Hematopoietic multipotent progenitor cell treated with erythropoietin and hydrocortisone succinate and interleukin-3 and kit ligand, for 15 days (in vitro differentiated cells): Measurements from ENCODE around the gene EXOSC5.
"Not testable (repeated sequence)": the region's sequence is repeated elsewhere in the genome, so short reads cannot be mapped to it uniquely, and the experiment has no call there.

Experiments
- DNase-seq: peaks from one replicate; pipeline ENCODE4 v3.0.0-alpha.2; 2015; ENCODE audit warnings: low spot score

The EXOSC5 gene

DNA sequence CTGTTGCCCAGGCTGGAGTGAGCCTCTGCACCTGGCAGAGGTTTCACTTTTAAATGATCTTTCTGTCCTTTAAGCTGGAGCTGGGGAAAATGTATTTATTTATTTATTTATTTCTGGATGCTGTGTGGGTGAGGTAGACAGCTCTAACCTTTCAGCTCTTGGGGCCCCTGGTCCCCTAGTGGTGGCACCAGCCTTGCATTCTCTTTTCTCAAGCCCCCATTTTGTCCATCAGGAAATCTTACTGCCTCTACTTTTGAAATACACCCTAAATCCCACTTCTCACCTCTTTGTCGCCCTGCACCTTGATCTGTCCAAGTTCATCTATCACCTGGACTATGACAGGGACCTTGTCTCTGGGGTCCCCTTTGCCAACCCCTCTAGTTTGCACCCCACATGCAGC is 31.1 kb downstream of the EXOSC5 start:
- no peak for DNase-seq

DNA sequence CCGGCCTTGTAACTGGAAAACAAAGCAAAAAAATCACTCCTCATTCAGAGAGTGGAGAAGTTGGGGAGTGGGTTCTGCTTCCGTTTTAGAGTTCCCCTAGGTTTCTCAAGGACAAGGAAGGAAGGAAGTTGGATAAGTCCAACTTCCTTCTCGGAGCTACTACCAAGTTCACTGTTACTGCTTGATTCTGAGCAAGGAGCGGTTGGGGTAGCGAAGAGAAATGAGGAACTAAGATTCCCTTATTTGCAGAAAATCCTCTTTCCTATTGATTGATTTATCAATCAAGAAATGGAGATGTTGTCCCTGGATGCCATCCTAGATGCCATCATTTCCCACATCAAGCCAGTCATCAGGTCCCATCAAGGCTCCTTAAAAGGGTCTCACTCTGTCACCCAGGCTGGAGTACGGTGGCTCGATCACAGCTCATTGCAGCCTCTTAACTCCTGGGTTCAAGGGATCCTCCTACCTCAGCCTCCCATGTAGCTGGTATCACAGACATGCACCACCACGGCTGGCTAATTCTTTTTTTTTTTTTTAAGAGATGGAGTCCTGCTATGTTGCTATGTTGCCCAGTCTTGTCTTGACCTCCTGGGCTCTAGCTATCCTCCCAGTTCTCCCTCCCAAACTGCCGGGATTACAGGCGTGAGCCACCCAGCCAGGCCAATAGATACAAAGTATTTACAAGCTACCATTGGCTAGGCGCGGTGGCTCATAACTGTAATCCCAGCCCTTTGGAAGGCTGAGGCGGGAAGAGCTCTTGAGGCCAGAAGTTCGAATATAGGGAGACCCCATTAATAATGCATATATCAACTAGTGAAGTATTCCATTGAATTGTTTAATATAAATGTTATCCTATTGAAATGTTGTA is 32.4 kb downstream of the EXOSC5 start:
- no peak for DNase-seq

DNA sequence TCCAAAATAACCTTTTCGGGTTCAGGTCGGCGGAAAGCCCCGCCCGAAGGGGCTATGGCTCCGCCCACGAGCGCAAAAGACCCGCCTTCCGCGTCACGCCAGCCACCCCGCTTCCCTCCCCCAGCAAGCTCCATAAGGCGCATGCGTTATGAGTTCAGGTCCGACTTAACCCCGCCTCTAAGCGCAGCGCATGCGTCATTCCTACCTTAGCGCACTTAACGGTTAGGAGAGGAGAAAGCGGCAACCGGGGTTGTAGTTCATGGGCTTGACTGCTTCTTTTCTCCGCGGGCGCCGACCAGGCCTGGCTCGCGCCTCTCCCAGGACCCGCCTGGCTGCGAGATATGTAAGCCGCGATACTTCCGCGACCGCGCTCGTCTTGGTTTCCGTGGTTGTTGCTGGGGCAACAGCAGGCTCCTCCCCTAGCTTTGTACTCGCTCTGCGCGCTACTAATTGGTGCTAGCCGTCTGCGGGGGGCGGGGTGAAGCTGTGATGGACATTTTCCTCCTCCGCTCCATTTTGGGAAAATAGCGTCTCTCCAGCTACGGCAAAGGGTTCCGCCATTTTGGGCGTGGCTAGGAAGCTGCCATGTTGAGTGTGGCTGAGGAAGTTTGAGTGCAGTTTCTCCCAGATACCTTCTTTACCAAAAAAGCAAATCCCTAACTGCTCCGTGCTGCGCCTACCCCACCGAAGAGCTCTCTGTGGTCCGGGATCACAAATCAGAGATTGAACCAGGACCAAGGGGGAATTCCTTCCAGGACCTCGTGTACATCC is 33.2 kb downstream of the EXOSC5 start, which contains the start of gene B9D2:
B9D2 (minus strand) TSS at position 397 of the 771 bp plus-strand sequence. CDS start 630 bp downstream, outside the sequence.
- DNase-seq, result peak; percentile 99

DNA sequence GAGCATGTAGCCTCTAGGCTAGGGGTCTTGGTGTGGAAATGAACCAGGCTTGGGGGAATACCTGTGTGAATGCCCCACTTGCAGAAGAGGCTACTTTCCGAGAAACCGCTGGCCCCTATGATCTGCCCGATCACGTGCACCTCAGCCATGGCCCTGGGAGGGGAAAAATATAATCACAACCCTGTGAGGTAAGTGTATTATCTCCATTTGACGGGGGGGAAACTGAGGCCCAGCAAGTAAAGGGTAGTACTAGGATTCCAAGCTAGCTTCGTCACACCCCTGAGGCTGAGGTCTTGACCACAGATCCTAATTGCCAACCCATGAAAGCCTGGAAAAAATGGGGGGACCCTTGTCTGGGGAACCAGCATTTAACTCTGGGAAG is 33.8 kb downstream of the EXOSC5 start:
- DNase-seq, result no peak

DNA sequence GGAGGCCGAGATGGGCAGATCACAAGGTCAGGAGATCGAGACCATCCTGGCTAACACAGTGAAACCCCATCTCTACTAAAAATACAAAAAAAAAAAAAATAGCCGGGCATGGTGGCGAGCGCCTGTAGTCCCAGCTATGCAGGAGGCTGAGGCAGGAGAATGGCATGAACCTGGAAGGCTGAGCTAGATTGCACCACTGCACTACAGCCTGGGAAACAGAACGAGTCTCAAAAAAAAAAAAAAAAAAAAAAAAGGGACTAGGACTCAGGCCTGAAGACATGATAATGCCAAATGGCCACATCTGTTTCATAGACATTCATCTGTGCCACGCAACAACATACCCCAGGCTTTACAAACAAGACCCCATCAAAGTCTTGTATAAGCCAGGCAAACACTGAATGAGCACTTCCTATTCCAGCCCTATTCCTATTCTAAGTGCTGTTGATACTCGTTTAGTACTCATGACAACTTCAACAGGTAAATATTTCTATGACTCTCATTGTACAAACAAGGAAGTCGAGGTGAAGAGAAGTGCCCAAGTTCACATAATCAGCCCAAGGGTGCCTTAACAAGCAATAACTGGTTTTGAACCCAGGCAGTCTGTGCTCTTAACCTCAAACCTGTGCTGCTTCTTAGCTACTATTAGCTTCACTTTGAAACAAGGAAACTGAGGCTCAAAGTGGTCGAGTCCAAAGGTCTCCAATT is 34.9 kb downstream of the EXOSC5 start:
- no peak for DNase-seq

DNA sequence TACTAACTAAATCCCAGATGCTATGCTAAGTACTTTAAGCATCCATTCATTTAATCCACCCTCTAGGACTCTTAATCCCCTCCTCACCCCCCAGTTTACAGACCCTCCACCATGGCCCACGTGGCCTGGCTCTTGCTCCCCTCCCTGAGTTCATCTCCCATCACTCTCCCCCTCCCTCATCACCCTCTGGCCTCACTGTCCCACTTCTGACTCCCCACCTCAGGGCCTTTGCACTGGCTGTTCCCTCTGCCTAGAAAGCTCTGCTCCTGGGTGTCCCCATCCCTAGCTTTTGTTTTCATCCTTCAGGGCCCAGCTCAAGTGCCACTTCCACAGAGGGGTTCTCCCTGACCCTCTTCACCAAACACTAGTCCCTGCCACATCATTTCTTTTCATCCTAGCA is 37.4 kb downstream of the EXOSC5 start:
- no peak for DNase-seq

DNA sequence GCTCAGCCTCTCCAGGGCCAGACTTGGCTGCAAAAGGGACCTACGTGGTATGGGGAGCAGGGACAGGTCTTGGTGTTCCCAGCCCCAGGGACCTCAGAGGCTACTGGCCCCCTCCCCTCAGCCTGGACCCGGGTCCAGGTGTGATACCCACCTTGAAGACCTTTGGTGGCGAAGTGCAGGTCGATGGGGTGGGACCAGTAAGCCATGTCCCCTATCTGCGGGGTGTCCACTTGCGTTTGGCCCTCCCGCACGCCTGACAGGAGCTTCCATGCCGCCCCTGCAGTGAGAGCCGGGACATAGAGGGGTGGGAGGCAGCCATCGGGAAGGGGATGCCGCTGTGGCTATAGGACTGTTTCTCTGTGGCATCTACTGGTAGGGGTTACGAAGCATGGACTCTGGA is 39.4 kb downstream of the EXOSC5 start:
- no peak for DNase-seq

DNA sequence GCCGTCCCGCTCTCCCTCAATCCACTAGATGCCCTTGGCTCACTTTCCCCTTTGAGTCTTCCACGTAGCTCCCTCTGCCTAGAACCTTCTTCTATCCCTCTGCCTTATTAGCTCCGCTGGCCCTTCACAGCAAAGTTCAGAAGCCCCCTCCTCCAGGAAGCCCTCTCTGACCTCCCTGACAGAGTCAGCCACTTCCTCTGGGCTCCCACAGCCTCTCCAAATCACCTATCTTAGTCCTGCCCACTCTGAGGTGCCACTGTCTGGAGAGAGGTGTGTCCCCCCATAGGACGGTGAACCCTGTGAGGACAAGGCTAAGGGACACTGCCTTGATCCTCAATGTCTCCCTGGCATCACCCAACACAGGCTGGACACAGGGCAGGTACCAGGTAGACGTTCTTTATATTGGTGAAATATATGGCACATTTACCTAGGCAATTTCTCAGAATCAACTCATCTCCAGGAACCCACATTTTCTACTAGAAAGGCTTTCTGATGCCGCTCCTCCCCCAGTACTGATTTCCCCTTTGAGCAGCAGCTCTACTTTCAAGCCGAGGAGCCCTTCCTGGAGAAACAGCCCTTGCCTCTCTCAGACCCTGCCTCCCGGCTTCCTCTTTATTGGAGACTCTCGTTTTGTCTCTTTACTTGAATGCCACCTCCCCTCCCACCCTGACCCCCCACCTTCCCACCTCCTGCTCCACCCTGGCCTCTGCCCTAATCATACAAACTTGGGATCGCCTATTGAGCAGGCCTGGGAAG is 40.0 kb downstream of the EXOSC5 start:
- DNase-seq, result no peak

DNA sequence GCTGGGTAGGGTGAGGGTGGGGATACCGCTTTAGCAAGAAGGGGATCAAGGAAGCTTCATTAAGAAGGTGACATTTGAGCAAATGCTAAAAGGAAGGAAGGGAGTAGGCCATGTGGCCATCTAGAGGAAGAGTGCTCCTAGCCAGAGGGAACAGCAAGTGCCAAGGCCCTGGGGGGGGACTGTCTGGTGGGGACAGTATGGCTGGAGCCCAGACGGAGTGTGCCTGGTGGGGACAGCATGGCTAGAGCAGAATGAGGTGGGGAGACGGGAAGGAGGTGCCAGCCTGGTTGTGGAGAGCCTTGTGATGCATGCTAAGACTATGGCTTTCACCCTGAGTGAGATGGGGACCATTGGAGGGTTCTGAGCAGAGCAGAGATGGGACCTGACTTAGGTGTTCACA is 41.4 kb downstream of the EXOSC5 start:
- no peak for DNase-seq

DNA sequence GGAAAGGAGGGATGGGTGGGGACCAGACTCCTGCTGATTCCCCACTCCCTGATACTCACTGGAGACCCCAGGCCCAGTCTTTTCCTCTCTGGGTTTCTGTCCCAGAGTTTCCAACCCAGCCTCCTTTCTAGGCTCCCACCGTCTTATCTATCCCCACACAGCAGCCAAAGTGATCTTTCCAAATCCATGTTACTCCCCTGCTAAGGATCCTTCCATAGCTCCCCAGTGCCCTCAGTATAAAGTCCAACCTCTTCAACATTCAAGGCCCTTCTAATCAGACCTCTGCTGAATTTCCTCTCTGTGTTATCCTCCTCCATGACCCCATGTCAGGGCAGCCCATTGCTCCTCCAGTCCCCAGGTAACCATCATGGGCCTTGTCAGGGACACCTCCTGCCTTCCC is 42.1 kb downstream of the EXOSC5 start:
- DNase-seq, result no peak

DNA sequence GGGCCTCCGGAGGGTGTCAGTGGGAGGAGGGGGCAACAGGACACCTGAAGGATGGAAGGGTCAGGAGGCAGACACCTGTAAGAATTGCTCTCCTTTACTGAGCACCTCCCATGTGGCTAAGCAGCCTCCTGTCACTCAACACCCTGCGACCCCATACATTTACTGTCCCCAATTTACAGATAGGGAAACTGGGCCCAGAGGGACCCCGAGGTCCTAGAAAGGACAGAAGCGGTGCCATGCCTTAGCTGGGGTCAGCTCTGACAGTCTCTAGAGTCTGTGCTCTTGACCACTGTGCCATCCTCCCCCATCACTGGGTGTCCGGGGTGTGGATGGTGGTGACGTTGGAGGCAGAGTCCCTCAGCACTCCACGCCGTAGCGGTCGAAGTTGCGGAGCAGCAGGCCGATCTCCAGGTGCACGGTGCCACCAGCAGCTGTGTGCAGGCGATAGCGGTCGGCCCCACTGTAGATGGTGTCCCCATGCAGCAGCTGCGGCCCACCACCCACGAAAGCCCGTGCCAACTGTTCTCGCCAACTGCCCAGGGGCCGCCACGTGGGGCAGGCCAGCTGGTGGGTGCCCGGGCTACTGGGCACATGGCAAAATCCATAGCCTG is 42.7 kb downstream of the EXOSC5 start:
- no peak for DNase-seq

DNA sequence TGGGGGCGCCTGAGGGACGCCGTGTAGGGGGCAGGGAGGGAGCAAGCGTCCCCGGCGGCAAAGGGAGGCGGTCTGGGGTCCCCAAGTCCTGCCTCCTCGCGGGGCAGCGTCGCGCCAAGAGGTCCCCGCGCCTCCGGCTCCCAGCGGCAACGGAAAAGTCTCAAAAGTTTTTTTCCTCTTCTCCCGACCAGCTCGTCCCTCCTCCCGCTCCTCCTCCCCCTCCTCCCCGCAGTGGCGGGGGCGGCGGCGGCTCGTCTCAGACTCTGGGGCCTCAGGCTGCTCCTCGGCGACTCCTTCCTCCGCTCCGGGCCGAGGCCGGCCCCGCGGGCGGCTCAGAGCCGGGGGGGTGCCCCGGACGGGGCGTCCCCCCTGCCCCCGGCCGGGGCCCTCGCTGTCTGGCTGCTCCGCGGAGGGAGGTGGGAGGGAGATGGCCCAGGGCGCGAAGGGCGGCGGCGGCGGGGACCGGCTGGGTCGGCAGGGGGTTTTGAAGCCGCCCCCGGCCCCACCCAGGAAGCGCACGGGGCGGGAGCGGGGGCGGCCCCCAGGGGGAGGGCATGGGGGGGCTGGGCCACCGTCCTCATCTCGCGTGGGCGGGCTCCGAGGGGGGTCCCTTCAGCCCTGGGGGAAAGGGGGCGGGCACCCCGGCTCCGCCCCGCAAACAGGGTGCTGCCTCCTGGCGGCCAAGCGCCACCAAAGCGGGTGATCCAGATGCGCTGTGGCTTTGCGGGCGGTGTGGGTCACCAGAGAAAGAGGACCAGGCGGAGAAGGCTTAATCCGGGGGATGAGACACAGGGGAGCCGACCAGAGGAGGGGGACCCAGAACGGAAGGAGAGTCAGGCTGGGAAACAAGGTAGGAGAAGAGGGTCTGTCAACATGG is 43.5 kb downstream of the EXOSC5 start, which contains the start of gene TGFB1:
TGFB1 (minus strand) TSS at position 457 of the 877 bp plus-strand sequence. CDS start 878 bp downstream, outside the sequence.
- peak; percentile 70 for DNase-seq

DNA sequence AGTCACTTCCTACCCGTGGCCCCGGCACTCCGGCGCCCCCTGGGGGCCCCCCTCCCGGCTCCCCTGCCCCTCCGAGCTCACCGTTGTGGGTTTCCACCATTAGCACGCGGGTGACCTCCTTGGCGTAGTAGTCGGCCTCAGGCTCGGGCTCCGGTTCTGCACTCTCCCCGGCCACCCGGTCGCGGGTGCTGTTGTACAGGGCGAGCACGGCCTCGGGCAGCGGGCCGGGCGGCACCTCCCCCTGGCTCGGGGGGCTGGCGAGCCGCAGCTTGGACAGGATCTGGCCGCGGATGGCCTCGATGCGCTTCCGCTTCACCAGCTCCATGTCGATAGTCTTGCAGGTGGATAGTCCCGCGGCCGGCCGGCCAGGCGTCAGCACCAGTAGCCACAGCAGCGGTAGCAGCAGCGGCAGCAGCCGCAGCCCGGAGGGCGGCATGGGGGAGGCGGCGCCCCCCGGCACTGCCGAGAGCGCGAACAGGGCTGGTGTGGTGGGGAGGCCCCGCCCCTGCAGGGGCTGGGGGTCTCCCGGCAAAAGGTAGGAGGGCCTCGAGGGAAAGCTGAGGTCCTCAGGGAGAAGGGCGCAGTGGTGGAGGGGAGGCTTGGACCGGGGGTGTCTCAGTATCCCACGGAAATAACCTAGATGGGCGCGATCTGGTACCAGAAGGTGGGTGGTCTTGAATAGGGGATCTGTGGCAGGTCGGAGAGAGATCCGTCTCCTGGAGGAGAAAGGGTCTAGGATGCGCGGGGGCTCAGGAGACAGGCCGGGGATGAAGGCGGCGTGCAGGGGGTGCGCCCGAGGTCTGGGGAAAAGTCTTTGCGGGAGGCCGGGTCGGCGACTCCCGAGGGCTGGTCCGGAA is 44.3 kb downstream of the EXOSC5 start:
- peak; percentile 54 for DNase-seq

DNA sequence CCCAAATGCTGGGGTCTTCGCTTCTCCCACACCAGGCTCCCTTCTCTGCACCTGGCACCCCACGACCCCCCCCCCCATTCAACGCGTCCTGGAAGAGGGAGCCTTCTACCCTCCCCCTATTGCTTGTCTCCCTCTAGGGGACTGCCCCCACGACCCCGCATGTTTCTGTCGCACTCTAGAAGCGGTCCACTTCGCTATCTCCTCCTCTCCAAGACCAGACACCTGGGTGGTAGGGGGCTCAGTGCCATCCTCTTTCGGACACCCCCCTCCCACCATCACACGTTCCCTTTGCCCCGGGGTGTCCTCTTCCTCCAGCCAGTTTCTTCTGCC is 44.9 kb downstream of the EXOSC5 start:
- no peak for DNase-seq

DNA sequence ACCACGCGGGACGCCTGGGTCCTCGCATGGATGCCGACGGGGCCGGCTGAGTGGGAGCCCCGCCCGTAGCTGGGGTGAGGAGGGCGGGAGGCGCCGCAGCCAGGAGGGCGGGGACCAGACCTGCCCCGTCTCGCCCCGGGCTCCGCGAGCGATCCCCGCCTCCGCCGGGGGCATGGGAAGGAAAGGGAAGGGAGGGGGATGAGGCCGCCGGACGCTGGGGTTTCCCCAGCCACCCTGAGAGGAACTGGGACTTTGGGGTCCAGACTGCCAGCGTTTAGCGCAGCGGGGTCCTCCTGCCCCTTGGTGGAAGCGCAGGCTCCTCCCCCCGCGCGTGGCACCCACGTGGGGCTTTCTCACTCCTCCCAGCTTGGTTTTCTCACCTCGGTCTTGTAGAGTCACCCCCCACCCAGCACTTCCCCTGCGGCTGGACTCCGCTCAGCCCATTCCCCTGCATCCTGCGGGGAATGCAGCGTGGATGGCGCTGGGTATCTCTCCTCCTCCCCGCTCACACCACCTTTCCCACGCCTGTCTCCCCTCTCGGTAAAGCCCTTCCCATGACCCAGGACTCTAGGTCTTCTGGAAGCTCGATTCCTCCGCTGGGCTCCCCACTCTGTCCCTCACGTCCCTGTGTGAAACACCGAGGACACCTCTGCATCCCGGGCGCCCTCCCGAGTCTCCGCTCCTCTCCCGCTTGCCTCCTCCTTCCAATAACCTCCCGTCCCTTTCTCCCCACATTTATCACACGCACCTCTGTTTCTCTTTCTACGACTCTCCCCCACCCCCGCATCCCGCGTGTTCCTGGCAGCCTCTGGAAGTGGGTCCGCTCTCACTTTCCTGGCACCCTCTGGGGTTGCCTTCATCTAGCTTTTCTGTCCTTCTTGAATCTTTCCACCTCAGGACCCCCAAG is 45.6 kb downstream of the EXOSC5 start:
- DNase-seq, result peak; percentile 60

DNA sequence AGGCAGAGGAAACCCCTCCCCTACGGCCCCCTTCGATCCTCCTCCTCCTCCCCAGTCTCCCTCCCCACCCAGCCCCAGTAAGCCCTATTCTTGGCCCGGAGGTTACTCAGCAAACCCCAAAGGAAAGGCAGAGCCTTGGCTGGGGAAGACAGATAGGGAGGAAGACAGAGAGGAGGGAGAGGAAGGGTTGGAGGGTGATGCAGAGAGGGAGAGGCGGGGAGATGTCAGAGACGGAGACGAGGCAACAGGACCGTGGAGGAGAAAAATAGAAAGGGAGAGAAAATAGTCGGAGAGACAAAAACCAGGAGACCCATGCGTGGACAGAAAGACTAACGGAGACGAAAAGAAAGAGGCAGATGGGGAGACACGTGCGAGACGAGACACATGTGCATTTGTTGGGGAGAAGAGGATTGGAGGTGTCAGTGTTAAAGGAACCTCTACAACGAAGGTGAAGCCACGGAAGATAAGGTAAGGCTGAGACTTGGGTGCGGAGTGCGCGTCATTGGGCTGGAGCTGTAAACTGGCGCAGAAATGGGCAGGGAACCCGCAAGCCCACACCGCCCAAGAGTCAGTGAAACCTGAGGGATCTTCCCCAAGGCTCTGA is 46.3 kb downstream of the EXOSC5 start:
- peak; percentile 39 for DNase-seq

DNA sequence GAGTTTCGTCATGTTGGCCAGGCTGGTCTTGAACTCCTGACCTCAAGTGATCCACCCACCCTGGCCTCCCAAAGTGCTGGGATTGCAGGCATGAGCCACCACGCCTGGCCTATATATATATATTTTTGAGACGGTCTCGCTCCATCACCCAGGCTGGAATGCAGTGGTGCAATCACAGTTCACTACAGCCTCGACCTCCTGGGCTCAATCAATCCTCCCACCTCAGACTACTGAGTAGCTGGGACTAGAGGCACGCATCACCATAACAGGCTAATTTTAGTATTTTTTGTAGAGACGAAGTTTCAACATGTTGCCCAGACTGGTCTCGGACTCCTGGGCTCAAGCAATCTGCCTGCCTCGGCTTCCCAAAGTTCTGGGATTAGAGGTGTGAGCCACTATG is 50.2 kb downstream of the EXOSC5 start:
- not testable (repeated sequence) for DNase-seq

DNA sequence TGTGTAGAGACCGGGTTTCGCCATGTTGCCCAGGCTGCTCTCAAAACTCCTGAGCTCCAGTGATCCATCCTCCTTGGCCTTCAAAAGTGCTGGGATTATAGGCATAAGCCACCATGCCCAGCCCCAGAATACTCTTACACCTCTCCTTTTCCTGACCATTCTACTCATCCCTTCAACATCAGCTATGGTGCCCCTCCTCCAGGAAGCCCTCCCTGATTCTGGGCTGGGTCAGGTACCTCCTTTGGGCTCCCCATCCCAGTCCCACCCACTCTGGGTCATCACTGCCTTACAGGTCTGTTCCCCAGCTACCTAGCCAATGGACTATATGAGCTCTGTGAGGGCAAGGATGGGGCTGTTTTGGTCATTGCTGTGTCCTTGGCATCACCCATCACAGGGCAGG is 53.0 kb downstream of the EXOSC5 start:
- no peak for DNase-seq
